IMR-90 (cell line): Measurements from ENCODE around the gene GALNT14. TPM values are rescaled to one million over a fixed set of nuclear protein-coding genes. Genes with fewer than 3 reads are reported as not detected.

Experiments used
- ATAC-seq: fragments of 200-7000 bp; cut with Tn5 transposase; 2 replicates; pipeline ENCODE4 v1.9.1; 2020; ENCODE audit warnings: low read depth, mild to moderate bottlenecking, moderate library complexity
- BruUV-seq: library from RNA; stranded (reverse); fragments of 400-500 nt; replicated peaks from 2 replicates; lab custom pipeline; 2021; lab: Mats Ljungman, UMichigan
- CTCF ChIA-PET: fragments of 300-600 bp; formaldehyde crosslinking; extraction: SDS; loops from one replicate; lab custom pipeline; 2021; ENCODE audit warnings: antibody characterized with exemption; lab: Yijun Ruan, JAX
- POLR2A ChIA-PET: fragments of 300-600 bp; sonication (Branson Sonifier 250); formaldehyde crosslinking; loops from one replicate; lab custom pipeline; 2022; ENCODE audit warnings: antibody characterized with exemption; ENCODE audit not compliant: unreplicated experiment; lab: Charles Lee
- DNase-seq: peaks from one replicate; pipeline ENCODE4 v3.0.0; 2013
- H2AFZ ChIP-seq: replicated peaks from 2 replicates; pipeline ENCODE3; 2013; ENCODE audit warnings: low read length, mild to moderate bottlenecking; ENCODE audit not compliant: poor library complexity
- H2AK5ac ChIP-seq: 2 replicates; pipeline ENCODE4 v1.6.1; 2013; ENCODE audit warnings: low read depth, low read length, inconsistent platforms
- H2AK9ac ChIP-seq: replicated peaks from 2 replicates; pipeline ENCODE3; 2013; ENCODE audit warnings: mild to moderate bottlenecking, low read depth, low read length, moderate library complexity; ENCODE audit not compliant: poor library complexity
- H2BK120ac ChIP-seq: 2 replicates; pipeline ENCODE4 v1.6.1; 2013; ENCODE audit warnings: low read depth, low read length, inconsistent platforms
- H2BK15ac ChIP-seq: 3 replicates; pipeline ENCODE4 v1.6.1; 2013; ENCODE audit warnings: low read depth, low read length, inconsistent platforms
- H2BK20ac ChIP-seq: 2 replicates; pipeline ENCODE4 v1.6.1; 2013; ENCODE audit warnings: low read depth, mild to moderate bottlenecking, inconsistent platforms, low read length, moderate library complexity
- H2BK5ac ChIP-seq: 2 replicates; pipeline ENCODE4 v1.6.1; 2013; ENCODE audit warnings: mild to moderate bottlenecking, low read depth, low read length, inconsistent platforms; ENCODE audit not compliant: poor library complexity, severe bottlenecking
- H3K14ac ChIP-seq: replicated peaks from 2 replicates; pipeline ENCODE4 v1.6.1; 2013; ENCODE audit warnings: low read depth, low read length, inconsistent platforms
- H3K18ac ChIP-seq: 2 replicates; pipeline ENCODE4 v1.6.1; 2013; ENCODE audit warnings: low read depth, low read length, control low read depth
- H3K23ac ChIP-seq: 2 replicates; pipeline ENCODE4 v1.6.1; 2013; ENCODE audit warnings: low read depth, low read length, inconsistent platforms
- H3K27ac ChIP-seq: 2 replicates; pipeline ENCODE4 v1.5.1; 2013; ENCODE audit warnings: mild to moderate bottlenecking, control low read depth, low read length; ENCODE audit not compliant: insufficient read depth
- H3K27me3 ChIP-seq: 2 replicates; pipeline ENCODE4 v1.6.1; 2013; ENCODE audit warnings: low read length; ENCODE audit not compliant: control insufficient read depth, insufficient read depth
- H3K36me3 ChIP-seq: 2 replicates; pipeline ENCODE4 v1.6.1; 2013; ENCODE audit warnings: low read length, mixed read lengths; ENCODE audit not compliant: control insufficient read depth, insufficient read depth
- H3K4ac ChIP-seq: 2 replicates; pipeline ENCODE4 v1.6.1; 2013; ENCODE audit warnings: low read depth, low read length, inconsistent platforms
- H3K4me1 ChIP-seq: 2 replicates; pipeline ENCODE4 v1.6.1; 2013; ENCODE audit warnings: low read length, mixed read lengths; ENCODE audit not compliant: control insufficient read depth, insufficient read depth
- H3K4me2 ChIP-seq: 2 replicates; pipeline ENCODE4 v1.6.1; 2013; ENCODE audit warnings: low read depth, mild to moderate bottlenecking, control low read depth, low read length, moderate library complexity
- H3K4me3 ChIP-seq: 2 replicates; pipeline ENCODE4 v1.5.1; 2013; ENCODE audit warnings: low read depth, mild to moderate bottlenecking, control low read depth, low read length, moderate library complexity; ENCODE audit not compliant: insufficient read depth
- H3K56ac ChIP-seq: 2 replicates; pipeline ENCODE4 v1.6.1; 2013; ENCODE audit warnings: low read length, inconsistent platforms; ENCODE audit not compliant: insufficient read depth; ENCODE audit errors: extremely low read depth
- H3K79me1 ChIP-seq, 2 experiments: 2 replicates each; pipeline ENCODE4 v1.6.1; 2013; ENCODE audit warnings: low read length in 2 of 2, inconsistent platforms in 1 of 2, low read depth in 1 of 2
- H3K9ac ChIP-seq: 2 replicates; pipeline ENCODE4 v1.6.1; 2013; ENCODE audit warnings: low read depth, low read length, control low read depth
- H3K9me1 ChIP-seq: 2 replicates; pipeline ENCODE4 v1.6.1; 2013; ENCODE audit warnings: low read length, inconsistent platforms; ENCODE audit not compliant: insufficient read depth
- H3K9me3 ChIP-seq: 2 replicates; pipeline ENCODE4 v1.6.1; 2013; ENCODE audit warnings: low read length; ENCODE audit not compliant: control insufficient read depth, insufficient read depth
- H4K20me1 ChIP-seq: 2 replicates; pipeline ENCODE4 v1.6.1; 2013; ENCODE audit warnings: low read length, inconsistent platforms; ENCODE audit not compliant: insufficient read depth
- H4K5ac ChIP-seq: 2 replicates; pipeline ENCODE4 v1.6.1; 2013; ENCODE audit warnings: mild to moderate bottlenecking, low read depth, low read length, control low read depth
- H4K8ac ChIP-seq, 2 experiments: 2 replicates each; pipeline ENCODE4 v1.6.1; 2013; ENCODE audit warnings: low read depth in 2 of 2, low read length in 2 of 2, control low read depth in 1 of 2, inconsistent platforms in 1 of 2
- H4K91ac ChIP-seq: 2 replicates; pipeline ENCODE4 v1.6.1; 2013; ENCODE audit warnings: low read depth, low read length, inconsistent platforms; ENCODE audit not compliant: insufficient read depth
- CTCF ChIP-seq: conservative IDR thresholded peaks from 2 replicates; pipeline ENCODE4 v1.5.1; 2012; ENCODE audit warnings: mild to moderate bottlenecking, low read depth, low read length, improper control_type of control experiment
- FOS ChIP-seq: fragments of 150-350 bp; IDR thresholded peaks from 2 replicates; pipeline ENCODE4 v1.6.1; 2016; ENCODE audit warnings: low read depth, low read length
- MXI1 ChIP-seq: IDR thresholded peaks from 2 replicates; pipeline ENCODE4 v1.6.1; 2012; ENCODE audit warnings: low read depth, mild to moderate bottlenecking, low read length, moderate library complexity, borderline replicate concordance
- NFE2L2 ChIP-seq: fragments of 150-350 bp; IDR thresholded peaks from 2 replicates; pipeline ENCODE4 v1.6.1; 2016; ENCODE audit warnings: low read depth, mild to moderate bottlenecking, low read length
- SMC3 ChIP-seq: fragments of 150-350 bp; IDR thresholded peaks from 2 replicates; pipeline ENCODE4 v1.6.1; 2016; ENCODE audit warnings: low read depth, mild to moderate bottlenecking, antibody characterized with exemption, low read length, moderate library complexity
- WGBS, 2 experiments: methylation state at CpG; one replicate each; pipeline versions ENCODE4 v1.1.5 to v1.1.7; 2013; ENCODE audit warnings: missing lambda C conversion rate in 2 of 2; ENCODE audit not compliant: insufficient read length in 1 of 2; ENCODE audit errors: extremely low coverage in 2 of 2; 5-methylcytosine and 5-hydroxymethylcytosine counted together
- dilution Hi-C: fragments of 300-500 bp; cut with HindIII; formaldehyde crosslinking; loops from one replicate; pipeline ENCODE4 v1.14.3; 2018; ENCODE audit warnings: low sequenced_read_pairs; ENCODE audit not compliant: unreplicated experiment
- in situ Hi-C: fragments of 300-500 bp; cut with MboI; formaldehyde crosslinking; loops from 3 replicates; pipeline ENCODE4 v1.14.3; 2019; ENCODE audit warnings: low sequenced_read_pairs, inconsistent platforms, mixed read lengths
- intact Hi-C: fragments of 100-400 bp; cut with micrococcal nuclease; formaldehyde crosslinking; loops from 2 replicates; pipeline ENCODE4 v1.10.0; 2022
- polyA plus RNA-seq, 3 experiments: library from polyadenylated mRNA; depleted of rRNA; stranded (reverse); fragments of >200 nt; gene quantifications; 2 replicates each; pipeline ENCODE4 v1.2.3, GENCODE V29; 2012; ENCODE audit warnings: low replicate concordance in 1 of 3
- total RNA-seq: library from RNA; depleted of rRNA; stranded (reverse); fragments of >200 nt; gene quantifications from 2 replicates; pipeline ENCODE4 v1.2.3, GENCODE V29; 2012

GALNT14 gene
- total and polyA plus RNA-seq, 2 of the 4 experiments (the other 2 are of a cell fraction) = 0.15 to 0.18 TPM

- intact Hi-C loops (no loop called here), in situ Hi-C loops (loop anchor here (25.0 kb wide), 1 partner anchor 989 kb away; no protein-coding TSS in a partner anchor), dilution Hi-C loops (no loop called here)
- H3K36me3 ChIP-seq = no peaks in the 10 kb centered on the region
- no peak overlapping the region for H3K23ac ChIP-seq
- no peak overlapping the region for H3K4me2 ChIP-seq
- no peak overlapping the region for H2BK120ac ChIP-seq
- no peaks in the 10 kb centered on the region for H3K9me1 ChIP-seq
- H3K27ac ChIP-seq = no peak overlapping the region
- H3K56ac ChIP-seq = no peak overlapping the region
- no peaks in the 10 kb centered on the region for H3K9me3 ChIP-seq
- no peak overlapping the region for H4K91ac ChIP-seq
- ATAC-seq (no peak), DNase-seq (no peak)
- no peak overlapping the region for H2BK20ac ChIP-seq
- no peak overlapping the region for H2BK5ac ChIP-seq
- no peak overlapping the region for H4K5ac ChIP-seq
- H3K4ac ChIP-seq = no peak overlapping the region
- H3K4me3 ChIP-seq = no peak overlapping the region
- H2AFZ ChIP-seq = no peak overlapping the region
- no peak overlapping the region for H3K14ac ChIP-seq
- H2BK15ac ChIP-seq = no peak overlapping the region
- no peaks in the 10 kb centered on the region for H4K20me1 ChIP-seq
- no peaks in the 10 kb centered on the region for H3K4me1 ChIP-seq
- no peaks in the 10 kb centered on the region for H3K79me1 ChIP-seq
- no TSS peak for BruUV-seq
- ChIA-PET CTCF (no interaction called here), POLR2A (no interaction called here)
- H4K8ac ChIP-seq = no peak overlapping the region
- WGBS, 2 experiments = 20% methylated on average over 1 of the region's 6 CpGs; no CpG with 5 or more reads in 1 of the 2 experiments
- no peak overlapping the region for H3K9ac ChIP-seq
- H3K27me3 ChIP-seq = peaks cover 3% of the 10 kb centered on the region; the same call in 1 of the 2 replicates
- 0 out of 2 replicates have a peak, but pooled peaks have one; percentile 4 for TF ChIP-seq CTCF
- TF ChIP-seq FOS = no peak
- no peak for TF ChIP-seq MXI1
- no peak for TF ChIP-seq SMC3
- no peak for TF ChIP-seq NFE2L2
- H2AK9ac ChIP-seq = no peak overlapping the region
- no peak overlapping the region for H2AK5ac ChIP-seq
- no peak overlapping the region for H3K18ac ChIP-seq
Measured at GRCh38 chr2:31151501-31151900, 13.3 kb upstream of the GALNT14 start.
